ENCODE measurements around the gene CPVL. TPM values are rescaled to one million over a fixed set of nuclear protein-coding genes. Genes with fewer than 3 reads are reported as not detected.

Gene CPVL
- polyA plus RNA-seq, 3 donors = 410 to 1,111 (median 1,108) TPM

- 69% methylated on average over 4 of the region's 4 CpGs for WGBS (ENCODE audit: insufficient coverage)
- Histone ChIP-seq H3K79me2 (ENCODE audit: insufficient read depth, low read length) (peaks cover 94% of the 10 kb centered on the region), H3K36me3 (replicated peaks in 1 of 2; ENCODE audit: control insufficient read depth in 1 of 2, insufficient read depth in 2 of 2, low read length in 2 of 2) (peaks cover 0 to 8% of the 10 kb centered on the region in 2 donors), H4K20me1 (ENCODE audit: insufficient read depth, low read length) (peaks cover 4% of the 10 kb centered on the region), H3K27me3 (ENCODE audit: control insufficient read depth in 2 of 2, insufficient read depth in 2 of 2, low read length in 2 of 2) (no peaks in the 10 kb centered on the region), H3K4me3 (replicated peaks in 1 of 3; ENCODE audit: low read depth in 2 of 3, low read length in 3 of 3) (peak overlapping the region in 1 of 3 experiments; percentile 98), H3K4me1 (ENCODE audit: control insufficient read depth in 1 of 2, insufficient read depth in 2 of 2, low read length in 2 of 2) (peaks cover 96 to 99% of the 10 kb centered on the region in 2 donors), H3K9ac (ENCODE audit: insufficient read depth, low read length, poor library complexity, severe bottlenecking) (no peak overlapping the region), H3K27ac (ENCODE audit: low read depth in 1 of 2, low read length in 2 of 2) (peak overlapping the region in 1 of 2 donors; percentile 88), H3K4me2 (replicated peaks; ENCODE audit: extremely low read depth, low read length, poor library complexity, severe bottlenecking) (peak overlapping the region; percentile 94), H3K9me3 (replicated peaks in 1 of 2; ENCODE audit: control insufficient read depth in 1 of 2, insufficient read depth in 1 of 2, low read length in 2 of 2) (no peaks in the 10 kb centered on the region), H2AFZ (ENCODE audit: insufficient read depth, low read depth, low read length, poor library complexity, severe bottlenecking) (no peak overlapping the region)
- peak overlapping the region in 1 of 2 donors; percentile 26 for H3K4me3 Mint-ChIP-seq
- peaks cover 97% of the 10 kb centered on the region for H3K4me1 Mint-ChIP-seq
- TF ChIP-seq CTCF (IDR thresholded peaks at IDR 0.05) = no peak
- H3K27ac Mint-ChIP-seq = peak overlapping the region in 6 of 7 donors; percentile 61 to 98 (median 78)
- H3K36me3 Mint-ChIP-seq = peaks cover 14 to 32% of the 10 kb centered on the region in 2 donors
- H3K27me3 Mint-ChIP-seq (ENCODE audit: low read depth in 3 of 3) = no peaks in the 10 kb centered on the region
- DNase-seq = no peak
- intact Hi-C loops (cut with micrococcal nuclease) = no loop called here
- peaks cover 0 to 13% (median 5%) of the 10 kb centered on the region in 7 donors for H3K9me3 Mint-ChIP-seq
Measured at GRCh38 chr7:29138588-29138987, 7.7 kb downstream of the CPVL start.

GRCh38 chr7:29135846-29136245, 10.5 kb downstream of the CPVL start:
- H3K4me2 ChIP-seq (replicated peaks; ENCODE audit: extremely low read depth, low read length, poor library complexity, severe bottlenecking) = peak overlapping the region; percentile 62
- TF ChIP-seq CTCF (IDR thresholded peaks at IDR 0.05) = no peak

More at GRCh38 chr7:29135846-29136245, 10.5 kb downstream of the CPVL start:
- no peaks in the 10 kb centered on the region for H3K9me3 ChIP-seq (replicated peaks in 1 of 2; ENCODE audit: control insufficient read depth in 1 of 2, insufficient read depth in 1 of 2, low read length in 2 of 2)
- intact Hi-C loops (cut with micrococcal nuclease) = no loop called here
- H3K79me2 ChIP-seq (ENCODE audit: insufficient read depth, low read length) = peaks cover 99% of the 10 kb centered on the region
- Mint-ChIP-seq H3K27ac (peak overlapping the region; percentile 16 to 87 (median 73)), H3K27me3 (ENCODE audit: low read depth in 3 of 3) (no peaks in the 10 kb centered on the region), H3K9me3 (peaks cover 0 to 13% (median 5%) of the 10 kb centered on the region in 7 donors), H3K4me1 (peaks cover 96% of the 10 kb centered on the region), H3K4me3 (peak overlapping the region in 1 of 2 donors; percentile 56), H3K36me3 (peaks cover 36 to 55% of the 10 kb centered on the region in 2 donors)
- H4K20me1 ChIP-seq (ENCODE audit: insufficient read depth, low read length) = peaks cover 26% of the 10 kb centered on the region
- H2AFZ ChIP-seq (ENCODE audit: insufficient read depth, low read depth, low read length, poor library complexity, severe bottlenecking) = no peak overlapping the region
- H3K4me1 ChIP-seq (ENCODE audit: control insufficient read depth in 1 of 2, insufficient read depth in 2 of 2, low read length in 2 of 2) = peaks cover 89 to 97% of the 10 kb centered on the region in 2 donors
- H3K4me3 ChIP-seq (replicated peaks in 1 of 3; ENCODE audit: low read depth in 2 of 3, low read length in 3 of 3) = peak overlapping the region in 1 of 3 experiments; percentile 59
- no peak overlapping the region for H3K9ac ChIP-seq (ENCODE audit: insufficient read depth, low read length, poor library complexity, severe bottlenecking)
- no CpG with 5 or more reads among the region's 1 CpG for WGBS (ENCODE audit: insufficient coverage)
- DNase-seq = peak; percentile 48 to 78 (median 74)
- no peaks in the 10 kb centered on the region for H3K27me3 ChIP-seq (ENCODE audit: control insufficient read depth in 2 of 2, insufficient read depth in 2 of 2, low read length in 2 of 2)
- peak overlapping the region; percentile 29 to 74 for H3K27ac ChIP-seq (ENCODE audit: low read depth in 1 of 2, low read length in 2 of 2)
- peaks cover 0 to 23% of the 10 kb centered on the region in 2 donors for H3K36me3 ChIP-seq (replicated peaks in 1 of 2; ENCODE audit: control insufficient read depth in 1 of 2, insufficient read depth in 2 of 2, low read length in 2 of 2)

All from CD14-positive monocyte (primary cell).